Stomach (tissue), 9 donors: Measurements from ENCODE around the gene DNAH6. TPM values are rescaled to one million over a fixed set of nuclear protein-coding genes. Genes with fewer than 3 reads are reported as not detected.
A peak's percentile ranks its signal among the peaks of the same experiment; 100 is the strongest.

Experiments used
- DNase-seq, 2 donors: peaks; one replicate each; pipeline versions ENCODE4 v3.0.0 to v3.0.0-alpha.2; 2013 to 2019
- H3K27ac ChIP-seq, 5 donors: fragments of 200-600 bp in 4 of 5; sonication (generic) in 4 of 5; one replicate each; pipeline ENCODE4 v1.5.1; 2013 to 2019; ENCODE audit warnings: mild to moderate bottlenecking in 1 of 5, moderate library complexity in 1 of 5
- H3K27me3 ChIP-seq, 3 donors: fragments of 200-600 bp; sonication (generic); one replicate each; pipeline ENCODE4 v1.5.1; 2017 to 2019; ENCODE audit warnings: mixed run types in 1 of 3
- H3K36me3 ChIP-seq, 4 donors: fragments of 200-600 bp; sonication (generic); 1 replicate in 3 of 4; 2 replicates in 1 of 4; pipeline ENCODE4 v1.5.1; 2016 to 2019
- H3K4me1 ChIP-seq, 4 donors: fragments of 200-600 bp; sonication (generic); one replicate each; pipeline ENCODE4 v1.5.1; 2016 to 2019
- H3K4me3 ChIP-seq, 4 donors: fragments of 200-600 bp; sonication (generic) in 3 of 4; one replicate each; pipeline ENCODE4 v1.5.1; 2016 to 2019; ENCODE audit warnings: mild to moderate bottlenecking in 1 of 4
- H3K9me3 ChIP-seq, 4 donors: fragments of 200-600 bp; sonication (generic); one replicate each; pipeline ENCODE4 v1.5.1; 2016 to 2019
- CTCF ChIP-seq, 7 experiments: fragments of 450-650 bp in 4 of 7; fragments of 200-600 bp in 3 of 7; sonication (generic) in 3 of 7; IDR thresholded peaks; one replicate each; pipeline ENCODE4 v1.5.1; 2016 to 2019; ENCODE audit warnings: antibody characterized with exemption in 7 of 7, control low read depth in 2 of 7, mild to moderate bottlenecking in 1 of 7
- EP300 ChIP-seq: sonication (generic); formaldehyde crosslinking; IDR thresholded peaks from one replicate; pipeline ENCODE4 v1.6.1; 2017; ENCODE audit warnings: antibody characterized with exemption
- POLR2A ChIP-seq, 4 donors: fragments of 450-650 bp; IDR thresholded peaks; one replicate each; pipeline ENCODE4 v1.6.1; 2016; ENCODE audit warnings: antibody characterized with exemption in 4 of 4, control low read depth in 2 of 4, mild to moderate bottlenecking in 1 of 4, moderate library complexity in 1 of 4
- POLR2AphosphoS5 ChIP-seq, 3 donors: sonication (generic); formaldehyde crosslinking; IDR thresholded peaks; one replicate each; pipeline ENCODE4 v1.6.1; 2016; ENCODE audit warnings: antibody characterized with exemption in 3 of 3
- WGBS, 5 donors: extraction: QIAGEN DNeasy Blood & Tissue Kit in 3 of 5; methylation state at CpG; one replicate each; pipeline versions ENCODE4 v1.1.5 to v1.1.7; 2013 to 2018; 5-methylcytosine and 5-hydroxymethylcytosine counted together
- intact Hi-C: fragments of 100-400 bp; cut with DNase I; formaldehyde crosslinking; loops from one replicate; pipeline ENCODE4 v1.15.1; 2023; ENCODE audit warnings: low total_unique reads
- polyA plus RNA-seq, 3 donors: library from polyadenylated mRNA; stranded (reverse); fragments of 200-250 nt; gene quantifications; one replicate each; pipeline ENCODE4 v1.2.3, GENCODE V29; 2013
- total RNA-seq, 5 donors: library from RNA; depleted of rRNA; stranded (reverse); fragments of >200 nt; gene quantifications; one replicate each; pipeline versions ENCODE4 v1.1.0 to v1.2.3, GENCODE V29; 2014 to 2016
- donor health status: healthy with polysubstance abuse.
- donor health status: Bipolar disorder and iron deficiency.
- donor health status: healthy.

The DNAH6 gene
- total and polyA plus RNA-seq, 8 donors, result 0.15 to 4.5 (median 0.44) TPM

- 70 to 76% (median 72%) methylated on average over 10 of the region's 10 CpGs for WGBS, 5 donors
- Histone ChIP-seq H3K4me3 (no peak overlapping the region), H3K27ac (no peak overlapping the region), H3K4me1 (peaks cover 0 to 13% (median 0%) of the 10 kb centered on the region in 4 donors), H3K27me3 (no peaks in the 10 kb centered on the region), H3K36me3 (no peaks in the 10 kb centered on the region), H3K9me3 (no peaks in the 10 kb centered on the region)
- TF ChIP-seq POLR2A (IDR thresholded peaks at IDR 0.05) (no peak), EP300 (no peak), CTCF (IDR thresholded peaks at IDR 0.05) (no peak), POLR2AphosphoS5 (IDR thresholded peaks at IDR 0.05) (no peak)
- intact Hi-C loops, result no loop called here
- DNase-seq, result no peak
These were observed 171.3 kb downstream of the DNAH6 start for GRCh38 chr2:84687498-84688149.

GRCh38 chr2:84690225-84690624 lies 173.9 kb downstream of the DNAH6 start:
- H3K4me1 ChIP-seq, result peaks cover 0 to 13% (median 0%) of the 10 kb centered on the region in 4 donors
- H3K36me3 ChIP-seq, result no peaks in the 10 kb centered on the region
- no peak overlapping the region for H3K4me3 ChIP-seq
- no peaks in the 10 kb centered on the region for H3K27me3 ChIP-seq
- WGBS, 5 donors, result 78 to 91% (median 86%) methylated on average over 3 of the region's 3 CpGs
- no peak for DNase-seq
- no peaks in the 10 kb centered on the region for H3K9me3 ChIP-seq
- intact Hi-C loops, result no loop called here
- no peak overlapping the region for H3K27ac ChIP-seq
- TF ChIP-seq EP300, result no peak
- no peak for TF ChIP-seq POLR2AphosphoS5 (IDR thresholded peaks at IDR 0.05)
- TF ChIP-seq CTCF (IDR thresholded peaks at IDR 0.05), result no peak
- TF ChIP-seq POLR2A (IDR thresholded peaks at IDR 0.05), result no peak

GRCh38 chr2:84694088-84694622 lies 177.9 kb downstream of the DNAH6 start:
- Histone ChIP-seq H3K4me3 (no peak overlapping the region), H3K27ac (no peak overlapping the region), H3K9me3 (no peaks in the 10 kb centered on the region), H3K36me3 (no peaks in the 10 kb centered on the region), H3K4me1 (no peaks in the 10 kb centered on the region), H3K27me3 (no peaks in the 10 kb centered on the region)
- peak in 1 of 2 donors; percentile 49 for DNase-seq
- 30 to 51% (median 39%) methylated on average over 6 of the region's 6 CpGs for WGBS, 5 donors
- intact Hi-C loops, result no loop called here
- no peak for TF ChIP-seq POLR2A (IDR thresholded peaks at IDR 0.05)
- no peak for TF ChIP-seq CTCF (IDR thresholded peaks at IDR 0.05)

GRCh38 chr2:84697895-84698294 lies 181.6 kb downstream of the DNAH6 start:
- WGBS, 5 donors, result 86 to 95% (median 92%) methylated on average over 2 of the region's 2 CpGs
- Histone ChIP-seq H3K9me3 (peaks cover 0 to 2% (median 0%) of the 10 kb centered on the region in 4 donors), H3K4me1 (no peaks in the 10 kb centered on the region), H3K27me3 (no peaks in the 10 kb centered on the region), H3K27ac (no peak overlapping the region), H3K4me3 (no peak overlapping the region), H3K36me3 (no peaks in the 10 kb centered on the region)
- intact Hi-C loops, result no loop called here
- TF ChIP-seq POLR2AphosphoS5 (IDR thresholded peaks at IDR 0.05) (no peak), POLR2A (IDR thresholded peaks at IDR 0.05) (no peak), CTCF (IDR thresholded peaks at IDR 0.05) (no peak), EP300 (no peak)
- no peak for DNase-seq
